H1 (cell line): Measurements from ENCODE around the gene LPAR3. TPM values are rescaled to one million over a fixed set of nuclear protein-coding genes. Genes with fewer than 3 reads are reported as not detected.

ENCODE experiments used
- CTCF ChIA-PET: fragments of 300-600 bp; sonication (Branson Sonifier 250); formaldehyde crosslinking; loops from one replicate; lab custom pipeline; 2021; ENCODE audit not compliant: partially characterized antibody; lab: Charles Lee
- POLR2A ChIA-PET: fragments of 300-600 bp; sonication (Branson Sonifier 250); formaldehyde crosslinking; loops from one replicate; lab custom pipeline; 2021; ENCODE audit warnings: inconsistent platforms; ENCODE audit not compliant: partially characterized antibody; lab: Charles Lee
- DNase-seq, 2 experiments: peaks; one replicate each; pipeline versions ENCODE4 v3.0.0 to v3.0.0-alpha.2; 2010 to 2022; ENCODE audit warnings: low spot score in 2 of 2, low read depth in 1 of 2, mixed read lengths in 1 of 2
- FAIRE-seq: peaks from 2 replicates; lab custom pipeline; 2011; peaks lifted over from hg19 to GRCh38; lab: Jason Lieb, UNC
- H2AFZ ChIP-seq: 2 replicates; pipeline ENCODE4 v1.8.1; 2012; ENCODE audit warnings: low read length, inconsistent platforms
- H2AK5ac ChIP-seq: 2 replicates; pipeline ENCODE4 v1.6.1; 2013; ENCODE audit warnings: low read depth, low read length
- H2BK120ac ChIP-seq: replicated peaks from 2 replicates; pipeline ENCODE3; 2013; ENCODE audit warnings: low read depth, low read length, inconsistent platforms
- H2BK12ac ChIP-seq: 2 replicates; pipeline ENCODE4 v1.6.1; 2013; ENCODE audit warnings: low read depth, low read length
- H2BK15ac ChIP-seq: 2 replicates; pipeline ENCODE4 v1.6.1; 2013; ENCODE audit warnings: low read length
- H2BK20ac ChIP-seq: 2 replicates; pipeline ENCODE4 v1.6.1; 2013; ENCODE audit warnings: low read length
- H2BK5ac ChIP-seq: 2 replicates; pipeline ENCODE4 v1.6.1; 2013; ENCODE audit warnings: low read depth, low read length
- H3K14ac ChIP-seq: 2 replicates; pipeline ENCODE4 v1.6.1; 2013; ENCODE audit warnings: inconsistent platforms; ENCODE audit not compliant: insufficient read length
- H3K18ac ChIP-seq: 2 replicates; pipeline ENCODE4 v1.6.1; 2013; ENCODE audit warnings: low read length; ENCODE audit errors: extremely low read depth
- H3K23ac ChIP-seq: 2 replicates; pipeline ENCODE4 v1.6.1; 2013; ENCODE audit warnings: inconsistent platforms; ENCODE audit not compliant: insufficient read length
- H3K23me2 ChIP-seq: 2 replicates; pipeline ENCODE4 v1.6.1; 2013; ENCODE audit warnings: low read depth, low read length
- H3K27ac ChIP-seq: 2 replicates; pipeline ENCODE4 v1.6.1; 2011; ENCODE audit warnings: low read depth, low read length, inconsistent platforms
- H3K27me3 ChIP-seq, 4 experiments: replicated peaks in 1 of 4; 1 replicate in 1 of 4; 2 replicates in 3 of 4; pipeline versions ENCODE4 v1.6.1 to v1.8.1; 2011 to 2013; ENCODE audit warnings: low read length in 3 of 4, mild to moderate bottlenecking in 3 of 4, inconsistent platforms in 2 of 4, mixed read lengths in 2 of 4, moderate library complexity in 1 of 4; ENCODE audit not compliant: control insufficient read depth in 3 of 4, insufficient read depth in 3 of 4; ENCODE audit errors: extremely low read depth in 1 of 4
- H3K36me3 ChIP-seq, 4 experiments: 2 replicates each; pipeline versions ENCODE4 v1.6.1 to v1.8.1; 2011 to 2013; ENCODE audit warnings: mild to moderate bottlenecking in 4 of 4, low read length in 3 of 4, moderate library complexity in 2 of 4, control low read depth in 1 of 4, inconsistent platforms in 1 of 4; ENCODE audit not compliant: insufficient read depth in 4 of 4, control insufficient read depth in 2 of 4
- H3K4ac ChIP-seq: replicated peaks from 2 replicates; pipeline ENCODE3; 2013; ENCODE audit warnings: low read length, low read depth, mixed read lengths, inconsistent platforms; ENCODE audit not compliant: insufficient read length
- H3K4me1 ChIP-seq, 4 experiments: replicated peaks in 1 of 4; 1 replicate in 1 of 4; 2 replicates in 3 of 4; pipeline versions ENCODE4 v1.6.1 to v1.8.1; 2011 to 2013; ENCODE audit warnings: low read length in 3 of 4, inconsistent platforms in 2 of 4, mixed read lengths in 1 of 4; ENCODE audit not compliant: insufficient read depth in 4 of 4, control insufficient read depth in 3 of 4
- H3K4me2 ChIP-seq, 2 experiments: 2 replicates each; pipeline versions ENCODE4 v1.6.1 to v1.8.1; 2011 to 2013; ENCODE audit warnings: low read depth in 2 of 2, low read length in 2 of 2, control low read depth in 1 of 2, inconsistent platforms in 1 of 2, mild to moderate bottlenecking in 1 of 2; ENCODE audit not compliant: insufficient read depth in 1 of 2
- H3K4me3 ChIP-seq, 4 experiments: fragments of 200-600, 300-600 bp in 1 of 4; sonication (generic), shearing (Covaris generic), sonication (Bioruptor Twin) in 1 of 4; 2 replicates each; pipeline versions ENCODE4 v1.5.1 to v1.8.1; 2011 to 2016; ENCODE audit warnings: low read length in 4 of 4, low read depth in 3 of 4, control low read depth in 2 of 4, inconsistent platforms in 2 of 4, mild to moderate bottlenecking in 2 of 4, mixed read lengths in 1 of 4, moderate library complexity in 1 of 4; ENCODE audit not compliant: insufficient read depth in 2 of 4; ENCODE audit errors: extremely low read depth in 1 of 4
- H3K56ac ChIP-seq: replicated peaks from 2 replicates; pipeline ENCODE3; 2013; ENCODE audit warnings: low read depth, mild to moderate bottlenecking, mixed read lengths, low read length, inconsistent platforms; ENCODE audit not compliant: insufficient read length
- H3K79me1 ChIP-seq: 2 replicates; pipeline ENCODE4 v1.6.1; 2013; ENCODE audit warnings: low read depth, low read length, control low read depth
- H3K79me2 ChIP-seq, 2 experiments: 2 replicates each; pipeline versions ENCODE4 v1.6.1 to v1.8.1; 2012 to 2013; ENCODE audit warnings: low read length in 2 of 2, mild to moderate bottlenecking in 2 of 2, inconsistent platforms in 1 of 2; ENCODE audit not compliant: insufficient read depth in 2 of 2, control insufficient read depth in 1 of 2
- H3K9ac ChIP-seq, 4 experiments: replicated peaks in 1 of 4; 1 replicate in 1 of 4; 2 replicates in 3 of 4; pipeline versions ENCODE4 v1.6.1 to v1.8.1; 2011 to 2013; ENCODE audit warnings: low read depth in 3 of 4, low read length in 3 of 4, control low read depth in 2 of 4, mild to moderate bottlenecking in 2 of 4, moderate library complexity in 2 of 4, inconsistent platforms in 1 of 4; ENCODE audit errors: extremely low read depth in 1 of 4
- H3K9me3 ChIP-seq, 2 experiments: 2 replicates each; pipeline versions ENCODE4 v1.6.1 to v1.8.1; 2012 to 2013; ENCODE audit warnings: mild to moderate bottlenecking in 2 of 2, moderate library complexity in 2 of 2, control low read depth in 1 of 2, inconsistent platforms in 1 of 2, low read depth in 1 of 2, low read length in 1 of 2, mixed read lengths in 1 of 2; ENCODE audit not compliant: insufficient read depth in 2 of 2
- H4K20me1 ChIP-seq, 2 experiments: replicated peaks in 1 of 2; 2 replicates each; pipeline versions ENCODE3 to v1.8.1; 2011 to 2013; ENCODE audit warnings: inconsistent platforms in 2 of 2, low read length in 2 of 2, mild to moderate bottlenecking in 1 of 2; ENCODE audit not compliant: insufficient read depth in 2 of 2, control insufficient read depth in 1 of 2
- H4K5ac ChIP-seq: 2 replicates; pipeline ENCODE4 v1.6.1; 2013; ENCODE audit warnings: low read length, low read depth, mixed read lengths, inconsistent platforms; ENCODE audit not compliant: insufficient read length
- H4K8ac ChIP-seq: 2 replicates; pipeline ENCODE4 v1.8.0; 2013; ENCODE audit warnings: mild to moderate bottlenecking, moderate library complexity, low read length, inconsistent platforms; ENCODE audit not compliant: insufficient read depth; ENCODE audit errors: extremely low read depth
- H4K91ac ChIP-seq: replicated peaks from 2 replicates; pipeline ENCODE3; 2013; ENCODE audit warnings: low read length, mixed read lengths, inconsistent platforms; ENCODE audit not compliant: insufficient read length
- CBX5 ChIP-seq: fragments of 300-800, 300-1000 bp; sonication (generic); IDR thresholded peaks from 2 replicates; pipeline ENCODE4 v1.7.1; 2016; ENCODE audit warnings: antibody characterized with exemption, low read length, low read depth
- CEBPB ChIP-seq: IDR thresholded peaks from 2 replicates; pipeline ENCODE4 v1.6.1; 2012; ENCODE audit warnings: low read depth, low read length
- CHD2 ChIP-seq: IDR thresholded peaks from 2 replicates; pipeline ENCODE4 v1.6.1; 2012; ENCODE audit warnings: low read length, improper control_type of control experiment
- MAX ChIP-seq: IDR thresholded peaks from 2 replicates; pipeline ENCODE4 v1.6.1; 2012; ENCODE audit warnings: inconsistent platforms
- NANOG ChIP-seq: IDR thresholded peaks from 2 replicates; pipeline ENCODE4 v1.6.1; 2011; ENCODE audit warnings: low read length, low read depth, mild to moderate bottlenecking, inconsistent platforms; ENCODE audit not compliant: insufficient read depth, poor library complexity, severe bottlenecking
- NRF1 ChIP-seq: IDR thresholded peaks from 2 replicates; pipeline ENCODE4 v1.6.1; 2011; ENCODE audit warnings: mild to moderate bottlenecking, low read depth, low read length, improper control_type of control experiment
- POLR2AphosphoS5 ChIP-seq: IDR thresholded peaks from 2 replicates; pipeline ENCODE4 v1.6.1; 2011; ENCODE audit warnings: low read depth, low read length
- SP2 ChIP-seq: IDR thresholded peaks from 2 replicates; pipeline ENCODE4 v1.6.1; 2012; ENCODE audit warnings: mild to moderate bottlenecking, low read length, inconsistent platforms
- SUZ12 ChIP-seq: fragments of 200-600 bp; sonication (generic); IDR thresholded peaks from 2 replicates; pipeline ENCODE4 v1.6.1; 2012; ENCODE audit warnings: mild to moderate bottlenecking, inconsistent platforms, low read length, moderate library complexity, mixed read lengths
- TAF7 ChIP-seq: optimal IDR thresholded peaks from 2 replicates; pipeline ENCODE3; 2011; ENCODE audit warnings: low read depth, mild to moderate bottlenecking, inconsistent platforms, low read length, moderate library complexity, borderline replicate concordance
- TBP ChIP-seq: IDR thresholded peaks from 2 replicates; pipeline ENCODE4 v1.6.1; 2011; ENCODE audit warnings: low read depth, low read length, improper control_type of control experiment
- YY1 ChIP-seq: IDR thresholded peaks from 2 replicates; pipeline ENCODE4 v1.6.1; 2011; ENCODE audit warnings: low read depth, mild to moderate bottlenecking, low read length
- ZNF274 ChIP-seq: IDR thresholded peaks from 2 replicates; pipeline ENCODE4 v1.7.0; 2012; ENCODE audit warnings: low read length, borderline replicate concordance; ENCODE audit errors: extremely low read depth
- WGBS, 2 experiments: shearing (Covaris generic) in 1 of 2; methylation state at CpG; one replicate each; pipeline versions ENCODE4 v1.1.6 to v1.1.7; 2013 to 2015; ENCODE audit warnings: low lambda C conversion rate in 2 of 2, mixed read lengths in 2 of 2, inconsistent platforms in 1 of 2, low coverage in 1 of 2, missing lambda C conversion rate in 1 of 2; ENCODE audit not compliant: insufficient replicate concordance in 2 of 2, insufficient coverage in 1 of 2, insufficient read length in 1 of 2; ENCODE audit errors: extremely low coverage in 1 of 2, missing lambda C conversion rate in 1 of 2; 5-methylcytosine and 5-hydroxymethylcytosine counted together
- polyA plus RNA-seq, 7 experiments: library from polyadenylated mRNA; depleted of rRNA in 3 of 7; stranded (reverse) in 5 of 7; unstranded in 2 of 7; fragments of >200 nt in 5 of 7; fragments of 200-250 nt in 2 of 7; gene quantifications; 1 replicate in 5 of 7; 2 replicates in 1 of 7; 4 replicates in 1 of 7; pipeline versions ENCODE4 v1.2.1 to v1.2.3, GENCODE V29; 2011 to 2013; ENCODE audit warnings: missing spikeins in 2 of 7, mixed read lengths in 2 of 7
- total RNA-seq: library from RNA; stranded (reverse); fragmentation: NEBNext Ultra II Directional; extraction: Animal tissue kit (Norgen Biotek cat#: 25700); gene quantifications from 2 replicates; pipeline ENCODE4 v1.2.1, GENCODE V29; 2021
- TF ChIP-seq, protein P1 (sequence below): IDR thresholded peaks from 2 replicates; pipeline ENCODE4 v1.6.1; 2011; ENCODE audit warnings: low read length, improper control_type of control experiment

LPAR3 gene
- total and polyA plus RNA-seq, 2 of the 8 experiments (the other 6 are each of a cell fraction or from before 2014, with no cell fraction given), result 17.1 to 25.4 TPM

DNA sequence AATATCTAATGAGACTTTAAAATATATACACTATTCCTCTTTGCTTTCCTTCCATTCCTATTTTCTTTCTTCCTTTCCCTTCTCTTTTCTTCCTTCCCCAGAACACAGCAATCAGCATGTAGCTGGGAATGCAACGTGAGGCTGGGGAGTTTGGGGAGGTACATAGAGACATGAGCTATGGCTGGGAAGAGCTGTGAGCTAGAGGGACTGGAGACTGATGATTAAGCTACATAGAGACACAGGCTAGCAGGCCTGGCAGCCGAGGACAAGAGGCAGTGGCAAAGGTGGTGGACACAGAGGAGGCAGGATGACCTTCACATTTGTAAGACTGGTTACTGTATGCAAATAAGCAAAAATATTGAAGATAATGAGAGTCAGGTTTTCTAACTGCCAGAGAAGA is 7.5 kb downstream of the LPAR3 start:
- no peak overlapping the region for H2BK20ac ChIP-seq
- WGBS, 2 experiments, result 70% methylated on average over 2 of the region's 2 CpGs; no CpG with 5 or more reads in 1 of the 2 experiments
- H2AK5ac ChIP-seq, result no peak overlapping the region
- H3K56ac ChIP-seq, result peak overlapping the region; percentile 66
- ChIA-PET POLR2A (no interaction called here), CTCF (interaction anchor here (0.6 to 1.6 kb wide), 8 partner anchors 9 to 407 kb away, joined by 3 to 8 read pairs (median 4); no protein-coding TSS in a partner anchor)
- no peak overlapping the region for H2BK5ac ChIP-seq
- H3K9ac ChIP-seq, result no peak overlapping the region
- peaks cover 0 to 42% of the 10 kb centered on the region in 2 experiments; a peak in 3 of 4 replicates for H3K79me2 ChIP-seq
- peaks cover 0 to 6% of the 10 kb centered on the region in 2 experiments for H4K20me1 ChIP-seq
- no peak overlapping the region for H3K18ac ChIP-seq
- H3K27ac ChIP-seq, result no peak overlapping the region
- no peak overlapping the region for H3K23ac ChIP-seq
- H3K9me3 ChIP-seq, result peaks cover 0 to 4% of the 10 kb centered on the region in 2 experiments; a peak in 1 of 4 replicates
- H2BK120ac ChIP-seq, result no peak overlapping the region
- H2BK12ac ChIP-seq, result no peak overlapping the region
- no peak overlapping the region for H2AFZ ChIP-seq
- no peak overlapping the region for H3K4me3 ChIP-seq
- no peaks in the 10 kb centered on the region for H3K23me2 ChIP-seq
- FAIRE-seq (no peak), DNase-seq (no peak)
- no peaks in the 10 kb centered on the region for H3K4me1 ChIP-seq
- H3K27me3 ChIP-seq, result no peaks in the 10 kb centered on the region
- peaks cover 4% of the 10 kb centered on the region; the same call in 1 of the 2 replicates for H3K79me1 ChIP-seq
- H4K8ac ChIP-seq, result no peak overlapping the region
- no peak overlapping the region for H3K4me2 ChIP-seq
- H4K91ac ChIP-seq, result no peak overlapping the region
- H3K36me3 ChIP-seq, result peaks cover 0 to 7% (median 3%) of the 10 kb centered on the region in 4 experiments; a peak in 3 of 8 replicates
- no peak overlapping the region for H4K5ac ChIP-seq
- no peak overlapping the region for H3K14ac ChIP-seq
- no peak overlapping the region for H3K4ac ChIP-seq
- H2BK15ac ChIP-seq, result no peak overlapping the region
- TF ChIP-seq NANOG (no peak), CEBPB (no peak), POLR2AphosphoS5 (no peak), TAF7 (no peak), MAX (no peak), NRF1 (no peak), YY1 (no peak), ZNF274 (no peak), SP2 (no peak), SUZ12 (no peak), CBX5 (no peak), TBP (no peak), CHD2 (no peak)
- TF ChIP-seq, protein P1, sequence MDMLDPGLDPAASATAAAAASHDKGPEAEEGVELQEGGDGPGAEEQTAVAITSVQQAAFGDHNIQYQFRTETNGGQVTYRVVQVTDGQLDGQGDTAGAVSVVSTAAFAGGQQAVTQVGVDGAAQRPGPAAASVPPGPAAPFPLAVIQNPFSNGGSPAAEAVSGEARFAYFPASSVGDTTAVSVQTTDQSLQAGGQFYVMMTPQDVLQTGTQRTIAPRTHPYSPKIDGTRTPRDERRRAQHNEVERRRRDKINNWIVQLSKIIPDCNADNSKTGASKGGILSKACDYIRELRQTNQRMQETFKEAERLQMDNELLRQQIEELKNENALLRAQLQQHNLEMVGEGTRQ, result no peak
